Nephron progenitor cell (in vitro differentiated cells): ENCODE results near the gene C3.
A peak's percentile ranks its signal among the peaks of the same experiment; 100 is the strongest.

Experiments used
- DNase-seq: peaks from one replicate; pipeline ENCODE4 v3.0.0; 2021
- H3K27ac Mint-ChIP-seq: 2 replicates; pipeline ENCODE4 v1.8.0; 2021; ENCODE audit warnings: mild to moderate bottlenecking, moderate library complexity, mixed read lengths
- H3K27me3 Mint-ChIP-seq: 2 replicates; pipeline ENCODE4 v1.8.0; 2021; ENCODE audit warnings: mild to moderate bottlenecking, low read depth, mixed read lengths; ENCODE audit not compliant: poor library complexity
- H3K36me3 Mint-ChIP-seq: 2 replicates; pipeline ENCODE4 v1.8.0; 2021; ENCODE audit warnings: low read depth, mixed read lengths
- H3K4me1 Mint-ChIP-seq: 2 replicates; pipeline ENCODE4 v1.8.0; 2021; ENCODE audit warnings: mixed read lengths
- H3K4me3 Mint-ChIP-seq: 2 replicates; pipeline ENCODE4 v1.8.0; 2021; ENCODE audit warnings: mild to moderate bottlenecking, moderate library complexity, mixed read lengths
- H3K9me3 Mint-ChIP-seq: 2 replicates; pipeline ENCODE4 v1.8.0; 2021; ENCODE audit warnings: mild to moderate bottlenecking, moderate library complexity, mixed read lengths
- CTCF ChIP-seq: fragments of 200-600 bp; sonication (generic); IDR thresholded peaks from 2 replicates; pipeline ENCODE4 v1.5.0; 2021; ENCODE audit warnings: antibody characterized with exemption

The C3 gene

GRCh38 chr19:6739883-6740588 is 19.6 kb upstream of the C3 start:
- Mint-ChIP-seq H3K4me3 (peak overlapping the region; percentile 88), H3K4me1 (peaks cover 77% of the 10 kb centered on the region), H3K36me3 (peaks cover 18% of the 10 kb centered on the region), H3K27me3 (no peaks in the 10 kb centered on the region), H3K9me3 (no peaks in the 10 kb centered on the region), H3K27ac (no peak overlapping the region)
- no peak for TF ChIP-seq CTCF
- DNase-seq = peak; percentile 48

GRCh38 chr19:6739390-6739882 is 19.0 kb upstream of the C3 start, which contains the start of gene TRIP10:
Gene TRIP10, plus strand, starts transcription at chr19:6739680. Its CDS starts 82 bp downstream, at chr19:6739762.
- H3K4me3 Mint-ChIP-seq = peak within 1 kb of the TSS; percentile 96
- H3K27me3 Mint-ChIP-seq = no peaks in the 10 kb centered on the region

GRCh38 chr19:6738787-6739389 is 18.4 kb upstream of the C3 start:
- peaks cover 16% of the 10 kb centered on the region for H3K36me3 Mint-ChIP-seq
- H3K4me1 Mint-ChIP-seq = peaks cover 77% of the 10 kb centered on the region
- no peak for TF ChIP-seq CTCF
- H3K27me3 Mint-ChIP-seq = no peaks in the 10 kb centered on the region
- H3K9me3 Mint-ChIP-seq = no peaks in the 10 kb centered on the region
- H3K4me3 Mint-ChIP-seq = peak overlapping the region; percentile 96
- peak; percentile 54 for DNase-seq
- H3K27ac Mint-ChIP-seq = peak overlapping the region; percentile 97

More at GRCh38 chr19:6739390-6739882, 19.0 kb upstream of the C3 start, which contains the start of gene TRIP10:
- H3K9me3 Mint-ChIP-seq = no peaks in the 10 kb centered on the region
- H3K27ac Mint-ChIP-seq = peak within 1 kb of the TSS; percentile 97
- H3K36me3 Mint-ChIP-seq = peaks cover 19% of the 10 kb centered on the region
- no peak for TF ChIP-seq CTCF
- peaks cover 77% of the 10 kb centered on the region for H3K4me1 Mint-ChIP-seq
- peak; percentile 81 for DNase-seq

- Mint-ChIP-seq H3K4me3 (peak overlapping the region; percentile 96), H3K9me3 (no peaks in the 10 kb centered on the region), H3K27me3 (no peaks in the 10 kb centered on the region), H3K27ac (peak overlapping the region; percentile 97), H3K36me3 (peaks cover 13% of the 10 kb centered on the region), H3K4me1 (peaks cover 71% of the 10 kb centered on the region)
- DNase-seq = peak; percentile 60
- TF ChIP-seq CTCF = peak; percentile 39
Observed at GRCh38 chr19:6737873-6738786, 17.7 kb upstream of the C3 start.

- H3K27ac Mint-ChIP-seq = peak within 1 kb of the TSS; percentile 98
- H3K27me3 Mint-ChIP-seq = no peaks in the 10 kb centered on the region
- H3K9me3 Mint-ChIP-seq = no peaks in the 10 kb centered on the region
- DNase-seq = peak; percentile 99
- peaks cover 69% of the 10 kb centered on the region for H3K4me1 Mint-ChIP-seq
- H3K4me3 Mint-ChIP-seq = peak within 1 kb of the TSS; percentile 96
- H3K36me3 Mint-ChIP-seq = peaks cover 11% of the 10 kb centered on the region
- no peak for TF ChIP-seq CTCF
Observed at GRCh38 chr19:6737284-6737872, 16.9 kb upstream of the C3 start, which contains the start of gene GPR108. Gene GPR108, minus strand, starts transcription at chr19:6737580. Its CDS starts 4 bp downstream, at chr19:6737576.
